ENCODE data around the gene MINDY4. TPM values are rescaled to one million over a fixed set of nuclear protein-coding genes. Genes with fewer than 3 reads are reported as not detected.

The MINDY4 gene
- total RNA-seq, 3 donors from 2014 or later (not counting 1 experiment from before 2014, with no cell fraction given) = 1.1 to 1.7 (median 1.1) TPM

DNA sequence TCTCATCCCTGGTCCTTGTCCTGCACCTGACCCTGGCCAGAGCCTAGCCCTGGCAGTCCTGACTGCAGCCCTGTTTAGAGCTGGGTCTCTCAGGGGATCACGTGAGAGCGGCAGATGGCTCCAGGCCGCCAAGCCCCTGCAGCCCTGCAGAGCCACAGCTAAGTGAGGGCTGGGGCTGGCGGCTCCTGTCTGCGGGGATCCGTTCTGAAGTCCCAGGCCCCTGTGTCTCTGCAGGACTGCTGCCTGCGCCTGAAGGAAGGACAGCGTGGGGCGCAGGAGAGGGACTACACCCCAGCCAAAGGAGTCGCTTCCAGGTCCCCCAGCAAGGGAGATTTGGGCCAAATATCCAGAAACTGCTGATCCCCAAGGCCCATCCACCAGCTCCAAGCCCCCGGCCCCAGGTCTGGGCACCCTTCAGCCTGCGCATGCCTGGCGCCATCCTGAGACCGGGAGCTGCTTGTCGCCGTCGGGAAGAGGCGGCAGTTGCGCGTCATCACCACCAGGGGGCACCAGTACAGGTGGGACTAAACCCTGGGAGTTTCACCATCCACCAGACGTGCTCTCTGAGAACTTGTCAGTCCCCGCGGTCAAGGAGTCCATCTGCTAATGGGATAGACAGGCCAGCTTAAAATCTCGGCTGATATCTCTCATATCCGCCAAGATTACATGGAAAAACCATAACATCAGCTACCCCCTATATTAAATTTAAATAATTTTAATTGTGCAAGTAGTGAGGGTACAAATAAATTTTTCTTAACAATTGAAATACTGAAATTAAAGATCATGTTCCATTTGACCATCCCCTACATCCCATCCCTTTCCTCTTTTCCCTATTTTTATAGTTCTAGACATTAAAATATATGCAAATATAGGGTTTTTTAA lies 167.5 kb downstream of the MINDY4 start:
- Mint-ChIP-seq H3K27me3 (ENCODE audit: low read depth in 2 of 2) (peaks cover 16 to 50% of the 10 kb centered on the region in 2 donors), H3K36me3 (no peaks in the 10 kb centered on the region), H3K27ac (no peak overlapping the region), H3K9me3 (no peaks in the 10 kb centered on the region), H3K4me3 (no peak overlapping the region), H3K4me1 (no peaks in the 10 kb centered on the region)
- TF ChIP-seq, protein P1, sequence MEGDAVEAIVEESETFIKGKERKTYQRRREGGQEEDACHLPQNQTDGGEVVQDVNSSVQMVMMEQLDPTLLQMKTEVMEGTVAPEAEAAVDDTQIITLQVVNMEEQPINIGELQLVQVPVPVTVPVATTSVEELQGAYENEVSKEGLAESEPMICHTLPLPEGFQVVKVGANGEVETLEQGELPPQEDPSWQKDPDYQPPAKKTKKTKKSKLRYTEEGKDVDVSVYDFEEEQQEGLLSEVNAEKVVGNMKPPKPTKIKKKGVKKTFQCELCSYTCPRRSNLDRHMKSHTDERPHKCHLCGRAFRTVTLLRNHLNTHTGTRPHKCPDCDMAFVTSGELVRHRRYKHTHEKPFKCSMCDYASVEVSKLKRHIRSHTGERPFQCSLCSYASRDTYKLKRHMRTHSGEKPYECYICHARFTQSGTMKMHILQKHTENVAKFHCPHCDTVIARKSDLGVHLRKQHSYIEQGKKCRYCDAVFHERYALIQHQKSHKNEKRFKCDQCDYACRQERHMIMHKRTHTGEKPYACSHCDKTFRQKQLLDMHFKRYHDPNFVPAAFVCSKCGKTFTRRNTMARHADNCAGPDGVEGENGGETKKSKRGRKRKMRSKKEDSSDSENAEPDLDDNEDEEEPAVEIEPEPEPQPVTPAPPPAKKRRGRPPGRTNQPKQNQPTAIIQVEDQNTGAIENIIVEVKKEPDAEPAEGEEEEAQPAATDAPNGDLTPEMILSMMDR (IDR thresholded peaks at IDR 0.05) = peak; percentile 84
- peak; percentile 37 to 68 for DNase-seq
- peaks cover 5% of the 10 kb centered on the region for H3K4me1 ChIP-seq (ENCODE audit: control insufficient read depth, insufficient read depth, low read length)
- no peak overlapping the region for H3K4me3 ChIP-seq (ENCODE audit: low read length)
- peaks cover 2% of the 10 kb centered on the region for H3K27me3 ChIP-seq (ENCODE audit: control insufficient read depth, insufficient read depth, low read length)
- H3K27ac ChIP-seq (ENCODE audit: low read length) = no peak overlapping the region
- no peaks in the 10 kb centered on the region for H3K36me3 ChIP-seq (ENCODE audit: control insufficient read depth, insufficient read depth, low read length)
- intact Hi-C loops (cut with micrococcal nuclease) = no loop called here
- ATAC-seq = peak in 2 of 3 donors; percentile 49 to 75
- 20% methylated on average over 24 of the region's 25 CpGs for WGBS (ENCODE audit: insufficient coverage)
- H3K9me3 ChIP-seq (ENCODE audit: control insufficient read depth, insufficient read depth, low read length) = no peaks in the 10 kb centered on the region

DNA sequence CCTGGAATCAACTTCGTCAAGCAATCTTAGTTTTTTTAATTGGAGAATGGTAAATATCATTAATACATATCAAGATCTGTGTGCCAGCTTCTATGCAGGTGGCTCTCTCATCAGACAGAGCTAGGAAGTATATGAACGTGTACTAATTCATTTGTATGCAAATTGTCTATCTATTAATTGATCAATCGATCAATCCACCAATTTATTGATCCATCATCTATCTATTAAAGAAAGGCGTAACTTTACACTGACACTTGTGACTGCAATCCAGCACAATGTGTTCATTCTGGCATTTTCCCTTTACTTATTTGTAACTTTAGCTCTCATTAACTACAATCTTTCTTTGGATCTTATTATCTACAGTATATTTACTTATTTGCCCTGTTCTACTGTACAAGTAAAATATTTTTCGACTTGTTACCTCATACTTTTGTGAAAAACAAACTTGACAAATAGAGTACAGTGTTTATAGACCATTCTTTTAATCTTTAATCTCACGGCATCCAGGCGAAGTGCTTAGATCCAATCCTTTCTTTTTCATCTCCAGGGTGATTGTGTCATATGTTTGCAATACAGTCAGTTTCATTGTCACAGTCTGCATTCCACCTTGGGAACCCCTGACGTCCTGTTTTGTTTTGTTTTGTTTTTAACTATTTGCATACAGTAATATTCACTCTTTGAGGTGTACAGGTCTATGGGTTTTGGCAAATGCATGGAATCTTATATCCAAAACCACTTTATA lies 170.5 kb downstream of the MINDY4 start:
- H3K27me3 ChIP-seq (ENCODE audit: control insufficient read depth, insufficient read depth, low read length) = peaks cover 2% of the 10 kb centered on the region
- H3K27me3 Mint-ChIP-seq (ENCODE audit: low read depth in 2 of 2) = peaks cover 20 to 55% of the 10 kb centered on the region in 2 donors
- no peak overlapping the region for H3K4me3 Mint-ChIP-seq
- no peaks in the 10 kb centered on the region for H3K9me3 ChIP-seq (ENCODE audit: control insufficient read depth, insufficient read depth, low read length)
- peaks cover 7% of the 10 kb centered on the region for H3K36me3 Mint-ChIP-seq
- WGBS (ENCODE audit: insufficient coverage) = 86% methylated on average over 5 of the region's 8 CpGs
- H3K27ac ChIP-seq (ENCODE audit: low read length) = no peak overlapping the region
- DNase-seq (no peak), ATAC-seq (no peak)
- H3K4me1 ChIP-seq (ENCODE audit: control insufficient read depth, insufficient read depth, low read length) = peaks cover 5% of the 10 kb centered on the region
- TF ChIP-seq, protein P1 (IDR thresholded peaks at IDR 0.05) = no peak
- H3K4me3 ChIP-seq (ENCODE audit: low read length) = no peak overlapping the region
- no peaks in the 10 kb centered on the region for H3K4me1 Mint-ChIP-seq
- peaks cover 2 to 4% of the 10 kb centered on the region in 2 donors for H3K9me3 Mint-ChIP-seq
- intact Hi-C loops (cut with micrococcal nuclease) = no loop called here
- H3K27ac Mint-ChIP-seq = no peak overlapping the region
- H3K36me3 ChIP-seq (ENCODE audit: control insufficient read depth, insufficient read depth, low read length) = no peaks in the 10 kb centered on the region

Other genes with a start within 250 kb of the MINDY4 start
- gene GARS1, start 176.5 kb upstream of the MINDY4 start, total RNA-seq = 100 to 1,000 TPM in 1 of 3 donors, 10 to 100 TPM in 2; 80.2 to 107 (median 92.4) TPM
- not detected for gene CRHR2, start 89.0 kb upstream of the MINDY4 start, total RNA-seq
- 1 to 10 TPM in 1 of 3 donors, under 1 TPM in 1, not detected in 1; 0.56 to 1.0 TPM for gene INMT, start 19.3 kb upstream of the MINDY4 start, total RNA-seq
- 1 to 10 TPM in 1 of 3 donors, under 1 TPM in 1, not detected in 1; 0.50 to 1.4 TPM for gene AQP1, start 140.4 kb downstream of the MINDY4 start, total RNA-seq
- not detected for gene GHRHR, start 192.5 kb downstream of the MINDY4 start, total RNA-seq